GM19468 (cell line): ENCODE measurements around the gene FBXO38.
A peak's percentile ranks its signal among the peaks of the same experiment; 100 is the strongest.

ENCODE experiments used
- ATAC-seq: cut with Tn5 transposase; IDR thresholded peaks from one replicate; pipeline ENCODE4 v1.9.1; 2021; ENCODE audit warnings: mild to moderate bottlenecking, moderate library complexity, moderate number of reproducible peaks; ENCODE audit not compliant: unreplicated experiment; ENCODE audit errors: extremely low read depth

Gene FBXO38

DNA sequence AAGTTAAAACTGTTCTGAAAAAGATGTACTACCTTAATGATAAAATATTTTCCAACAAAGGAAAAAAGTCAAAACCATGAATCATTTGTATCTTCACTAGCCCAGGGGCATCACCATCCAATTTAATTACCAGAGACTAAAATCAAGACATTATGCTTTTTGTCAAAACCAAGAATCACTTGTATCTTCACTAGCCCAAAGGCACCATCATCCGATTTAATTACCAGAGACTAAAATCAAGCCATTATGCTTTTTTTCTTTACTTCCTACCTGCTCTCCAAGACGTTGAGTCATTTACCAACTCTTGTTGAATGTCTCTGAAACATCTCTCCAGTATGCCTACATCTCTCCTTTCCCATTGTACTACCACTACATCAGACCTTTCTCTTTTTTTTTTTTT is 37.9 kb downstream of the FBXO38 start:
- no peak for ATAC-seq

DNA sequence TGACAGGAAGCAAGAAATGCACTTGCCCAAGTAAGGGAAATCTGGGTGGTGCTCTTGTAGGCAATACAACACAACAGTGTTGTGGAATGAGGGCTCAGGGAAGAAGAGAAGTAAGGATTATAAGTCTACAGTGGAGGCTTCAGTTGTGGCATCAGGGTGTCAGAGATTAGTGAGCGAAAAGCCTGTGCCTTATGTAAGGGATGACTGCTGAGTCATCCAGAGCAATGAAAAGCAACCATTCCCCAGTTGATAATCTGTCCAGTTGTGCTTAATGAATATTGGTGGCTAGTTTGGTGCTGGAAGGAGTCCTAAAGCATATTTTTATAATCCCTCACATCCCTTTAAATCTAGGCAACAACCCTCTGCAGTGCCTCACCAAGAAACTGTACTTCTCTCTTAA is 42.0 kb downstream of the FBXO38 start:
- ATAC-seq: no peak

DNA sequence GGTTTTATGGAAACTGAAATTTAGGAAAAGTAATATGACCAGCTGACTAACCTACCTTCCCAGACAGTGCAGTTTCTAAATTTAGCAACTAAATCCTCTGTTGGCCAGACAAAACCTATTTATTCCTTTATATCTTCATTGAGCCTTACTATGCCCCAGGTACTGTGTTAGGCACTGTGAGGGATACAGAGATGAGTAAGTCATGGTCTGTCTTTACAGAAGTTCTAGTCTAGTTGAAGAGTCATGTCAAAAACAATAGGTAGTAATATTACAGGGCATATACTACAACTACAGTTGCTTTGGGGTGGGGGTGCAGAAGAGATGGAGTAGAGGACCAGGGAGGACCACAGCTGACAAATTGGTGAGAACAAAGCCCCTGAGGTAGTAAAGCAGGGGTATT is 42.8 kb downstream of the FBXO38 start:
- no peak for ATAC-seq

DNA sequence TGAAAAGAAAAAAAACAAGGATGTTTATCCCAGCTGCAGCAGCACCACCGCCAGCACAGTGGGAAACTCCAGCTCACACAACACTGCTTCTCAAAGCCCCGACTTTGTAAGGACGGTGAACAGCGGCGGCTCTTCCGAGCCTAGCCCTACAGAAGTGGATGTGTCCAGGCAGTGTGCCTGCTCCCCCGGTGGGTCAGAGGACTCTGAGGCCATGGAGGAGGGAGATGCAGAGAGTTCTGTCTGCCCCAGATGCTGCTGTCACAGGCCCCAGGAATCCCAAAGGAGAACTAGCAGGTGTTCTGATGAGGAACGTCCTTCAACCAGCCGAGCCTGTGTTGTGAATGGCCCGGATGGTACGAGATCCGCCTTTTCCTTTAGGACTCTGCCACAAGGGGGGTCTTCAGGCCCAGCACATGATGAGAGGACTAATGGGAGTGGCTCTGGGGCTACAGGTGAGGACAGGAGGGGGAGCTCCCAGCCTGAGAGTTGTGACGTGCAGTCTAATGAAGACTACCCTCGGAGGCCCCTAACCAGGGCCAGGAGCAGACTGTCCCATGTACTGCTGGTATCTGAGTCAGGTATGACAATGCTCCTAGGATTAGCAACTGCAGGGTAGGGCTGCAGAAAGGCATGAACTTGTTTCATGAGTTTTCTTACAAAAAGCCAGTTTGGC is 43.7 kb downstream of the FBXO38 start:
- no peak for ATAC-seq

DNA sequence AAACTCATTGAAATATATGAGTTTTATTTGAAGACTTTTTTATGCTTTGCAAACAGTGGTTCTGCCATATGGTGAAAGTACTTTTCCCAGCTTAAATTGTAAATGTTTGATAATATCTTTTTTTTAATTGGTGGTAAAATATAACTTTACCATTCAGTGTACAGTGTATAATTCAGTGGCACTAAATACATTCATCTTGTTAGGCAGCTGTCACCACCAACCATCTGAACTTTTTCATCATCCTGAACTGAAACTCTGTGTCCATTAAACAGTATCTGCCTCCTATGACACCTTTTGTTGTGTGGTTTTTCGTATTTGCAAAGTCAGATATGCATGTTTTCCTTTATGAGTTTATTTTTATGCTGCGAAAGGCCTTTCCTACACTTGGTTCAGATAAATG is 45.1 kb downstream of the FBXO38 start:
- no peak for ATAC-seq

DNA sequence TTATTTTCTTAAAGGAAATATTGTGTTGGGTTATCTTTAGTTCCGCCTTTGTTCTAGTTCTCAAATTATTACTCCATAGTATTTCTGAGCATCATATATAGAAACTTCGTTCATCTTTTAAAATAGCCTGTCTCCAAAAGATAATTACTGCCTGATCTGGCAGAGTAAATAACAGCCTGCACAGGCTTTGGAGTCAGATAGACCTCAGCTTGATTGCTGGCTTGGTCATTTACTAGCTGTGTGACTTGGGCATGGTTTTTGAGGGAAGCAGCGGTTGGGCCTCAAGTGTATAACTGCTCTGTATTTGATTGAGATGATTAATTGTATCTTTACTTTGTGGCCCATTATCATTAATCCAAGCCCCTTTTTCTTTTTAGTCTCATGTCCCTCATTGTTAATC is 50.1 kb downstream of the FBXO38 start:
- ATAC-seq: no peak

DNA sequence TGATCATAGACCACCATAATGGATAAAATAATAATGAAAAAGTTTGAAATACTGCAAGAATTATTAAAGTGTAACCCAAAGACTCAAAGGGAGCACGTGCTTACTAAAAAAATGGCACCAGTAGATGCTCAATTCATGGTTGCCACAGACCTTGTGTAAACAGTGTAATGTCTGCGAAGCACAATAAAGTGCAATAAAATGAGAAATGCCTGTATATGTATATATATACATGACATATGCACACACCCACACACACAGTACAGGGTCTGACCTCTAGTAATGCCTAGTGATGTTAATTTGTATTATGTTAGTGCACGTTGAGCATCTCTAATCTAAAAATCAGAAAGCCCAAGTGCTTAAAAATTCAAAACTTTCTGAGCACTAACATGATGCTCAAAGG is 52.3 kb downstream of the FBXO38 start:
- no peak for ATAC-seq

DNA sequence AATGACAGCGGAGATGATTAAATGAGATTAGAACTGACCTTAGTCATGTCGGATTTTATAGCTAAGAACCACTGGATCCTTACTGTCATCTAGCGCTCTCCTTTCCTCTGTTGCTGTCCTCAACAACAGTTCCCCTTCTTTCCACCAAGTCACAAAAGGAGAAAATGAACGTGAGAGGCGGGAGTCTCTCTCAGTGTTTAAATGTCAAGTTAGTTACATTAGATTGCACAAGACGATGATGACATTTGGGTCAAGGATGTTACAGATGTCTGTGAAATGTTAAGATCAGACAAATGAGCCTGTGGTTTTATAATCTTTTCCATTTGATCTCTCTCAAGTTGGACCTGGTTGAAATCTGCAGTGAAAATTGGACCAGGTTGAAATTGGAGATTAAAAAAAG is 53.5 kb downstream of the FBXO38 start:
- no peak for ATAC-seq

DNA sequence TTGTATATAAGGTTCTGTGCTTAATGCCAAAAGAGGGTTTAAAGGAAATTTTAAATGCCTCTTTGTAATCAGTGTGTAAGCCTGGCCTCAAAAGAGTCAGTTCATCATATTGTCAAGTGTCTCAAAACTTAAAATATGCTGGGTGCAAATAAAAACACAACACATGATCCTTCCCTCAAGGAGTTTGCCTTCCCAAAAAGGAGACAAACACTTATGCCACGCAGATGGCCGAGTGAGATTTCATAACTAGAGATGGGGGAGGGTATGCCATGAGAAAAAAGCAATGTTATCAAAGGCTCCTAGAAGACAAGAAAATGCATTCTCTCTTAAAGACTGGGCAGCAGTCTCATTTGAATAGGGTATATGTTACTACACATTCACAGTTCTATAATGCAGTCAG is 55.2 kb downstream of the FBXO38 start:
- ATAC-seq: no peak

DNA sequence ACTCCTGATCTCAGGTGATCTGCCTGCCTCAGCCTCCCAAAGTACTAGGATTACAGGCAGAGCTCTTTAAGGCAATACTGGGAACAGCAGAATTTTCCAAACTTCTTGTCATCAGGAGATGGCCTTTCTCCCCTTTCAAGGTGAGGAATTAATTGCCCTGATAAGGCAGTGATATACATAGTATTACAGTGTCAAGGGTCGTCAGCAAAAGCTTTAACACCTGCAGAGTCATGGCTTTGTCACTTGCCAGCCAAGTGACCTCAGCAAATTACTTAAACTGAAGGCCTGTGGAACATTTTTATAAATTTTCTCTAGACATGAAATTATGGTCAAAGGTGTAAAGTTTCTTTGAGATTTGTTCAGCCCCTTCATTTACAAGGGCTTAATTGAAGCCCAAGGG is 59.5 kb downstream of the FBXO38 start:
- no peak for ATAC-seq

DNA sequence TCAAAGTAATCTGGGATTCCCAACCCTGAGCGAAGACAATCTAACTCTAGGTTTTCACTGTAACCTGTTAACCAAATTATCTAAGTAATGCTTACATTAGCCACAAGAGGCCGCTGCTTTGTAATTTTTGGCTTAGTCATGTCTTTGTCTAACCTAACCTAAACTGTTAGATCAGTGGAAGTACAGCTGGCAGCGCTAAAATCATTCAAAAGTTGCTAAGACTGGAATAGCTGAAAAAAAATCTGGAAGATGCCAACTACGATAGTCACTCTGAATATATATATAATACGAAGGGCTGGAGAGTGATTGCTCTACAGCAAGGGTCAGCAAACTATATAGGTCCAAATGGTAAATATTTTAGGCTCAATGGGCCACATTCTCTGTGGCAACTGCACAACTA is 60.2 kb downstream of the FBXO38 start:
- ATAC-seq: peak; percentile 91

DNA sequence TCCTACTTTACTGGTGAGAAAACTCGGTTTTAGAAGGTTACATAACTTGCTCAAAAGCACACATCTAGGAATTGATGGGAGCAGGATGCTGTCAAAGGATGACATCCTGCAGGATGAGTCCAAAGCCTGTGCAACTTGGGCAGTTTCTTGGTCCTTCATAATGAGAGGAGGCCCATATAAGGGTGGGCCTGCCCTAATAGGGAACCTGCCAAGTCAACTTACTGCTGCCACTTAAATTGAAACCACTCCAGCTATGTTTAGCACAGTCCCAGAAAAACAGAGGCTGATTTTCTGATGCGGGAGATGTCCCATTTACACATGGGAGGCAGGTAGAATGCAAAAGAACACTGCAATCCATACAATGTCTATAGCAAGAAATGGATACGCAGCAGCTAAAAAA is 61.8 kb downstream of the FBXO38 start:
- ATAC-seq: no peak

DNA sequence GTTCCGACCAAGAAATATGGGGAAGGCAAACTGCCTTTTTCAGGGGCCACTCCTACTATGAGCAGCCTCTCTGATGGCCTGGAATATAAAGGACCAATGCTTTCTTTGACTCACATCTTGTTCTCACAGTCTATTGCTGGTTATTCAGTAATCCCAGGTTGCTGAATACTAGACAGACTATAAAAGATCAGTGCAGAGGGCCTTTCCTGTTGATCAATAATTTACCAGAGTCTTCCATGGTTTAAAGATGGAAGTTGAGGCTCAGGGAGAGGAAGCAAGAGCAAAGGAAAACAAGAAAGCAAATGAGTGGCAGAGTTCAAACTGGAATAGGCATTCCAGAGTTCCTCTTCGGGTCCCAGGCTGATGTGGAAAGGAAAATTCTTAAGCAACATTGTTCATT is 62.9 kb downstream of the FBXO38 start:
- ATAC-seq: no peak

DNA sequence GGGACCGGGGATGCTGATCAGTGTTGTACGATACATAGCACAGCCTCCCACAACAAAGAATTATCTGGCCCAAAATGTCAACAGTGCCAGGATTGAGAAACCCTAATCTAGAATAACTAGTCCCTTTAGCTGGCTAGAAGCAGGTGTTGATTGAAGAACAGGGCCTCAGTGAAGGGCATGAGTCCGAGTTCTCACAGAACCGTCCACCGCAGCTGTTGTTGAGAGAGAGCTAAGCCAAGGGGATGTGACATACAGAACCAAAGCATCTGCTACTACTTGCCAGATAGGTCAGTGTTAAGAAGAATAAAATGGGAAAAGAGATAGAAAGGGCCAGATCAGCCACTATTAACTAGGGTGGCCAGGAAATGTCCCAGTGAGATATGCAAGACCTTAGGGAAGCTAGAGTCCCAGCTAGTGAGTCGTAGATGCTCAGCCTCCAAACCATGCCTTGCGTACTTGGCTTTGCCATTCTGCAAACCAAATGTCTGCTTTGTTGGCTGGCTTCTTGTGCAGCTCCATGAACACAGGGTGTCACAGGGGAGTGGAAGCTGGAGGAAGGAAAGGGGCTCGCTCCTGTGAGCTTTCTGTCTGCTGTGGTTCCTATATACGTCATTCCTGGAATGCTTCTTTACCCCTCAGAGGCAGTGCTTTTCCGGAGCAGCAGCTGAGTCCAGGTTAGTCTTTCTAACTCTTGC is 68.9 kb downstream of the FBXO38 start:
- ATAC-seq: no peak

DNA sequence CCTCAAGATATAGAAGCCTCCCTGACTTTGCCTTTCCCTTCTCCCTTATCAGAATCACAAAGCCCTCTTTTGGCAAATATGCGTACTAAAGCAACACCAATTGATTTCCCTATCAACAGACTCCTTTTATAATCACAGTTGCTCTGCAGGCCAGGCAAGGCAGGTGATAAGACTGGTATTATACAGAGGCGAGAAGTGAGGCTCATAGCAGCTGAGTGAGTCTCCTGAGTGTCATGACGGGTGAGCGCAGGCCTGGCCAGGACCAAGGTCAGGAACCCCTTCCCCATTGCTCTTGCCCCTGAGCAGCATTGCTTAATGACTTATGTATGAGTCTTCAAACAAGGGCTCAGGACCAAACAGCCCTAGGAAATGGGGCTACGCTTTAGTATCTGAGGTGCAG is 70.8 kb downstream of the FBXO38 start:
- ATAC-seq: no peak

DNA sequence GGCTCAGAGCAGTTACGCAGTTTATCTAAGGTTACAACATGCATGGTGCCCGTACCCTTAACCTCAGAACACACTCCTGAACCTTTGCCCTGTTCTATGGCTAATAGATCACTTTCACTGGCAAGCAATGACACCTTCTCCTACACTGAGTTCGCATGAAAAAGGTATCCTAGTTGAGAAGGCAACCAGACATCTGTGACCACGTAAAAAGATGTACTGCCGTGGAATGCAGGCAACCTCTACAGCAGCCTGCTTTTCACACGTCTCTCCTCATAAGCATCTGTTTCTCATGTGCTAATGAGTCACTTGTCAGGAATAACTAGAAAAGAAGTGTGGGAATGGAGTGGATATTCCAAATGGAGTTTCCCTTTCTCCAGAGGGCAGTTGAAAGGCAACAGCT is 71.4 kb downstream of the FBXO38 start:
- ATAC-seq: no peak

DNA sequence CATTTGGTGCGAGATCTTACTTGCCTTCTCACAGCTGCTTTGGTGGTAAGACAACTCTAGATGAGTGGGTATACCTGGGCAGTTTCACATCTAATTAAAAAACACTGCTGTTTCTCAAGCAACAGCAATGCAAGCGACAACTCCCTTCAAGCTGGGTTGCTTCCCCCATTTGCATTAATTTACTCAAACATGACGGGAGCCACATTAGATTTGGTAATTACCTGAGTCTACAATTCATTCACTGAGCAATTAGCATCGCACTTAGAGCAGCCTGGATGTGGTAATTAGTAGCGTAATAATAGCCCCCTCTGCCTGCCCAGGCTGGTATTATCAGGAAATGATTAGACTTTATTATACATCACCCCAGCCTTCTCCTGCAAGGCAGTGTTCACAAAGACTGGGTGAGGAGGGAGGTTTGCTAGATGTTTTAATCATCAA is 73.4 kb downstream of the FBXO38 start:
- peak; percentile 44 for ATAC-seq

DNA sequence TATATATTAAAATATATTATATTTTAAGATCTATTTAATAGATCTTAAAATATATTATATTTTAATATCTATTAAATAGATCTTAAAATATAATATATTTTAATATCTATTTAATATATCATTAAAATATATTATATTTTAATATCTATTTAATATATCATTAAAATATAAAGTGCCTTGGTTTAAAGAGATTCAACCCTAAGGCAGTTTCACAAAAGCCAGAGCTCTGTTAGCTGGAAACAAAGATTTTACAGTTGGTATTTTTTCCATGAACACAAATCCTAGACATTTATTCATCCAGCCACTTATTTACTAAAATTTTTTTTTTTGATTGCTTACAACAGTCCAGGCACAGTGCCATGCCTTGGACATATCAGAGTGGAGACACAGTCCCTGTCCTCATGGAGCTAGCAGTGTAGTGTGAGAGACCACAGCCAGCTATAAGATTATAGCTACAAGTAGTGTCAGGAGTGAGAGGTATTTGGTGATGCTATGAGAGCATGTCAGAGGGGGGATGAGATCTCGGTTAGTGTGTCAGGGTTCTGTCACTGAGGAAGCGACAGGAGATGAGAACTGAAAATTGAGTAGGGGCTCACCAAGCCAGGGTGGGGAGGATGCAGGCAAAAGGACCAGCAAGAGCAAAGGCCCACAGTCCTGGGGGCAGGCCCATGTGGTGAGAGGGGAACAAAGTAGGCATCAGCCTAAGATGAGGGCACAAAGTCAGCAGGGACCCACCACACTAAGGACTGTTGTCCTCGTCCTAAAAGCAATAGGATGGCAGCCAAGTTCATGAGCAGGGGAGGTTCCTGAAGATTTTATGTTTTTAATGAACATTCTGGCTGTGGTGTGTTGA is 74.5 kb downstream of the FBXO38 start:
- no peak for ATAC-seq

DNA sequence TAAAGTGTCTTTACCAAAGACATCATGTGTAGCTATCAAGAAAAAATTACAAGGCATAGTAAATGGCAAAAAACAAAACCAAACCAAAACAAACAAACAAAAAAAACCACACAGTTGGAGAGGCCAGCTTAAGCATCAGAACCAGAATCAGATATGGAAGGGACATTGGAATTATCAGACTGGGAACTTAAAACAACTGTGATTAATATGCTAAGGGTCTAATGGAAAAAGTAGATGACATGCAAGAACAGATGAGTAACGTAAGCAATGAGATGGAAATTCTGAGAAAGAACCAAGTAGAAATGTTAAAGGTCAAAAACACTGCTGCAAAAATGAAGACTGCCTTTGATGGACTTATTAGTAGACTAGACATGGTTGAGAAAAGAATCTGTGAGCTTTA is 75.9 kb downstream of the FBXO38 start:
- no peak for ATAC-seq

DNA sequence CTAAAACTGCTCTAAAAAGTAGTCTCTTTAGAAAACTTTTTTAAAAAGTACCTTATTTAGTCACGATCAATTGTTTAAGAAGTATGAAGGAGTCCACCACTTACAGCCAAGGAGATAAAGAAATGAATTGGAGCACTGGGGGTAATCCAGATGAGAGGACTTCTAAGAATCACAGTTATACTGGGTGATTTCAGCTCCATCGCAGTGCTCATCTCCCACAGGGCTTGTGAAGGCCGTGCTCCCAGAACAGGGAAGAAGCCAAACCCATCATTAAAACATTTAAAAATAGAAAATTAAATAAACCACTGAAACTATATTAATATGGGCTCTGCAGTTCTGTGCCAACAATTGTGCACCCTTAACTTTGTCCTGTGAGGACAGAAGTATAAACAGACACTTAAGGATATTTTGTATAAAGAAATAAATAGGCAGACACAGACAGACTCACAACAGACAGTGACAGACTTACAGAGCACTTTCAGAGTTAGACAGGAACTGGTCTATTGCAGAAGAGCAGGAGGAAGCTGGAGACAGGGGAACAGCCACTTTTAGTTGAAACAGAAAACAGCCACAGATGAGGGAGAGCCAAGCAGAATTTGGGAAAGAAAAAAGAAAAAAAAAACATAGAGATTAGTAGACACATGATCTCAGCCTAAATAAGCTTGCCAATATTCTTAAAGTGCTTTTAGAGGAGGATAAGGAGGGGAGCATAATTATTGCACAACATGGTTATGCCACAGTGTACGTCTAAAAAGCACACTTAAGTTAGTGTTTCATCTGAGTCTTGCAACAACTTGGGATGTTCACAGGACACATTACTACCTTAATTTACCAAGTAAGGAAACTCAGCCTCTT is 81.8 kb downstream of the FBXO38 start:
- ATAC-seq: no peak
